Caki2 (cell line): ENCODE results near the gene FSTL1. TPM values are rescaled to one million over a fixed set of nuclear protein-coding genes. Genes with fewer than 3 reads are reported as not detected.
"Not testable (repeated sequence)": the region's sequence is repeated elsewhere in the genome, so short reads cannot be mapped to it uniquely, and the experiment has no call there.

Source experiments
- DNase-seq: peaks from one replicate; pipeline ENCODE4 v3.0.0-alpha.2; 2015; ENCODE audit warnings: low read depth
- in situ Hi-C: cut with HindIII; loops from 2 replicates; pipeline ENCODE4 v1.10.0; 2016; ENCODE audit warnings: low sequenced_read_pairs, low pct_unique_long_range_greater_than_20kb, mixed read lengths
- total RNA-seq: library from RNA; depleted of rRNA; stranded (reverse); fragments of >200 nt; shearing (Covaris generic); gene quantifications from 2 replicates; pipeline ENCODE4 v1.2.3, GENCODE V29; 2014; ENCODE audit warnings: low replicate concordance

The FSTL1 gene
- total RNA-seq, 1 experiment from 2014 or later: 8.0 TPM

GRCh38 chr3:120394347-120394746 lies 56.4 kb downstream of the FSTL1 start:
- in situ Hi-C loops: no loop called here
- no peak for DNase-seq

- in situ Hi-C loops: no loop called here
- DNase-seq: no peak
Observed at GRCh38 chr3:120393761-120394160, 57.0 kb downstream of the FSTL1 start.

- in situ Hi-C loops: no loop called here
- DNase-seq: no peak
Observed at GRCh38 chr3:120393243-120393642, 57.5 kb downstream of the FSTL1 start.

- no peak for DNase-seq
- in situ Hi-C loops: no loop called here
Observed at GRCh38 chr3:120382941-120383447, 67.8 kb downstream of the FSTL1 start.

GRCh38 chr3:120381503-120381902 lies 69.3 kb downstream of the FSTL1 start:
- DNase-seq: no peak
- in situ Hi-C loops: no loop called here

GRCh38 chr3:120377948-120378347 lies 72.8 kb downstream of the FSTL1 start:
- in situ Hi-C loops: not testable (repeated sequence)

GRCh38 chr3:120370463-120370862 lies 80.3 kb downstream of the FSTL1 start:
- in situ Hi-C loops: no loop called here
- no peak for DNase-seq

More at GRCh38 chr3:120377948-120378347, 72.8 kb downstream of the FSTL1 start:
- not testable (repeated sequence) for DNase-seq

- in situ Hi-C loops: no loop called here
- DNase-seq: peak; percentile 62
Observed at GRCh38 chr3:120369037-120369467, 81.7 kb downstream of the FSTL1 start.

- DNase-seq: no peak
- in situ Hi-C loops: no loop called here
Observed at GRCh38 chr3:120368172-120368571, 82.6 kb downstream of the FSTL1 start.

GRCh38 chr3:120364821-120365220 lies 86.0 kb downstream of the FSTL1 start:
- in situ Hi-C loops: no loop called here
- no peak for DNase-seq

GRCh38 chr3:120364101-120364500 lies 86.7 kb downstream of the FSTL1 start:
- no peak for DNase-seq
- in situ Hi-C loops: no loop called here

GRCh38 chr3:120357807-120358206 lies 93.0 kb downstream of the FSTL1 start:
- DNase-seq: no peak
- in situ Hi-C loops: no loop called here

GRCh38 chr3:120355486-120355885 lies 95.3 kb downstream of the FSTL1 start:
- no peak for DNase-seq

GRCh38 chr3:120353463-120353862 lies 97.3 kb downstream of the FSTL1 start:
- DNase-seq: no peak
- in situ Hi-C loops: no loop called here

More at GRCh38 chr3:120355486-120355885, 95.3 kb downstream of the FSTL1 start:
- in situ Hi-C loops: no loop called here

- no peak for DNase-seq
- in situ Hi-C loops: no loop called here
Observed at GRCh38 chr3:120352017-120352416, 98.8 kb downstream of the FSTL1 start.

GRCh38 chr3:120350401-120350941 lies 100.3 kb downstream of the FSTL1 start:
- peak; percentile 55 for DNase-seq
- in situ Hi-C loops: no loop called here

- in situ Hi-C loops: no loop called here
- no peak for DNase-seq
Observed at GRCh38 chr3:120349855-120350125, 101.0 kb downstream of the FSTL1 start.

GRCh38 chr3:120348991-120349854 lies 101.6 kb downstream of the FSTL1 start, which contains the start of gene LRRC58:
LRRC58 (minus strand) TSS chr3:120349354; CDS start chr3:120349243, 111 bp downstream.
- in situ Hi-C loops: no loop called here
- peak; percentile 88 for DNase-seq
